Measurements from ENCODE around the gene OSBPL9. TPM values are rescaled to one million over a fixed set of nuclear protein-coding genes. Genes with fewer than 3 reads are reported as not detected.

Gene OSBPL9
- total and polyA plus RNA-seq, 10 of the 15 experiments (the other 5 are each of a cell fraction or from before 2014, with no cell fraction given): 25.9 to 156 (median 108) TPM

DNA sequence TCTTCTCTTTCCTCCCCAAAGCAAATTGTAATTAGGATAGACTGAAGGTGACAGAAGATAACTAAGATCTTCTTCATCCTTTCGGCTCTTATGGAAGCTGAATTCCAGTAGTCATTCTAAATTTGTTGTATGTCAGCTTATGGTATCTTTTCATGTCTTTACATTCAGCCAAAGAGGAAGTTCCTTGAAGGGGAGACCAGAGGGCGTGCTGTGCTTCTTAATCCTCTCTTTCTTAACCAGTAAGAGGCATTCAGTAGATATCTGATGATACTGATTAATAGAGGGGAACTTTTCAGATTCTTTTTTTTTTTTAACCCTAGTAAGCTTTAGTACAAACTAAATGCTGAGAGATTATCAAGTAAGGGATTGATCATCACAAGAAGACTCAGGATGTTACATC lies 102.3 kb downstream of the OSBPL9 start:
- no peaks in the 10 kb centered on the region for H4K20me1 ChIP-seq (ENCODE audit: control insufficient read depth, insufficient read depth)
- no peaks in the 10 kb centered on the region for H3K79me2 ChIP-seq (ENCODE audit: control insufficient read depth, insufficient read depth, low read length)
- DNase-seq (ENCODE audit: low read depth, low spot score) (no peak), FAIRE-seq (no peak), ATAC-seq (peak; percentile 38; the same call in 1 of the 3 replicates)
- SMC1A ChIA-PET (ENCODE audit: uncharacterized antibody, unreplicated experiment): interaction anchor here (0.7 to 1.7 kb wide), 8 partner anchors 12 to 118 kb away, joined by 3 to 6 read pairs (median 4); no protein-coding TSS in a partner anchor
- POLR2A ChIA-PET: interaction anchor here (0.7 to 1.0 kb wide), 3 partner anchors 9 to 18 kb away, joined by 3 read pairs; no protein-coding TSS in a partner anchor
- in situ Hi-C loops (cut with MboI) (no loop called here), intact Hi-C loops (cut with micrococcal nuclease; ENCODE audit: unreplicated experiment) (no loop called here)
- no peak overlapping the region for H3K9ac ChIP-seq (ENCODE audit: control insufficient read depth, insufficient read depth, low read length)
- CTCF ChIA-PET: interaction anchor here (0.8 to 2.4 kb wide), 5 partner anchors 22 to 150 kb away, joined by 3 to 34 read pairs (median 4); no protein-coding TSS in a partner anchor
- no peak for TF ChIP-seq NFXL1 (IDR thresholded peaks at IDR 0.05; ENCODE audit: borderline replicate concordance)
- TF ChIP-seq RAD21 (IDR thresholded peaks at IDR 0.05; ENCODE audit: insufficient read depth, low read depth, low read length): peak; percentile 35; the same call in 1 of the 2 replicates
- TF ChIP-seq CBX5 (IDR thresholded peaks at IDR 0.05; ENCODE audit: low read depth): no peak
- no peak for TF ChIP-seq SMC3 (IDR thresholded peaks at IDR 0.05; ENCODE audit: borderline replicate concordance, low read length)
- TF ChIP-seq CTCF (IDR thresholded peaks at IDR 0.05 in 2 of 3, conservative IDR thresholded peaks at IDR 0.05 in 1 of 3; ENCODE audit: control insufficient read depth in 2 of 3, extremely low read depth in 1 of 3, insufficient read depth in 1 of 3, low read depth in 3 of 3, low read length in 3 of 3): peak in 1 of 3 experiments; percentile 17; a peak in 1 of 6 replicates
- BruUV-seq (replicated peaks): no TSS peak
- H3K27ac ChIP-seq (ENCODE audit: control insufficient read depth, insufficient read depth): no peak overlapping the region
- 97% methylated on average over 2 of the region's 2 CpGs for WGBS (ENCODE audit: insufficient coverage, insufficient replicate concordance, low lambda C conversion rate, missing lambda C conversion rate)
- peaks cover 9% of the 10 kb centered on the region; the same call in 1 of the 2 replicates for H3K4me1 ChIP-seq (ENCODE audit: control insufficient read depth, insufficient read depth, low read length)
- no peak overlapping the region for H2AFZ ChIP-seq (ENCODE audit: control insufficient read depth, low read depth, low read length)
- H3K36me3 ChIP-seq (ENCODE audit: control insufficient read depth in 2 of 2, insufficient read depth in 2 of 2, low read length in 1 of 2): no peaks in the 10 kb centered on the region
- no peak overlapping the region for H3K4me3 ChIP-seq
- no peak overlapping the region for H3K4me2 ChIP-seq (ENCODE audit: control insufficient read depth, insufficient read depth)
- RAD21 ChIA-PET (ENCODE audit: unreplicated experiment): interaction anchor here (0.7 to 1.7 kb wide), 6 partner anchors 14 to 112 kb away, joined by 3 to 16 read pairs (median 3); no protein-coding TSS in a partner anchor
- H3K9me3 ChIP-seq (replicated peaks; ENCODE audit: control insufficient read depth, insufficient read depth, low read length): no peaks in the 10 kb centered on the region
- H3K27me3 ChIP-seq (replicated peaks in 1 of 2; ENCODE audit: control insufficient read depth in 2 of 2, insufficient read depth in 2 of 2, low read length in 1 of 2): no peaks in the 10 kb centered on the region
